GM19324 (cell line): ENCODE measurements around the gene GALR2.

Experiments
- ATAC-seq: cut with Tn5 transposase; IDR thresholded peaks from one replicate; pipeline ENCODE4 v1.9.1; 2021; ENCODE audit warnings: mild to moderate bottlenecking, moderate library complexity; ENCODE audit not compliant: unreplicated experiment, low FRiP score

The GALR2 gene

GRCh38 chr17:76078860-76079534 is 4.4 kb downstream of the GALR2 start, which contains the start of gene ZACN:
TSS of gene ZACN (plus strand) at chr17:76079182. CDS start at chr17:76079265, 83 bp downstream.
- no peak for ATAC-seq

- no peak for ATAC-seq
Measured at GRCh38 chr17:76079535-76079955, 5.0 kb downstream of the GALR2 start.

GRCh38 chr17:76079956-76080767 is 5.6 kb downstream of the GALR2 start:
- no peak for ATAC-seq

GRCh38 chr17:76080768-76081287 is 6.2 kb downstream of the GALR2 start:
- no peak for ATAC-seq

DNA sequence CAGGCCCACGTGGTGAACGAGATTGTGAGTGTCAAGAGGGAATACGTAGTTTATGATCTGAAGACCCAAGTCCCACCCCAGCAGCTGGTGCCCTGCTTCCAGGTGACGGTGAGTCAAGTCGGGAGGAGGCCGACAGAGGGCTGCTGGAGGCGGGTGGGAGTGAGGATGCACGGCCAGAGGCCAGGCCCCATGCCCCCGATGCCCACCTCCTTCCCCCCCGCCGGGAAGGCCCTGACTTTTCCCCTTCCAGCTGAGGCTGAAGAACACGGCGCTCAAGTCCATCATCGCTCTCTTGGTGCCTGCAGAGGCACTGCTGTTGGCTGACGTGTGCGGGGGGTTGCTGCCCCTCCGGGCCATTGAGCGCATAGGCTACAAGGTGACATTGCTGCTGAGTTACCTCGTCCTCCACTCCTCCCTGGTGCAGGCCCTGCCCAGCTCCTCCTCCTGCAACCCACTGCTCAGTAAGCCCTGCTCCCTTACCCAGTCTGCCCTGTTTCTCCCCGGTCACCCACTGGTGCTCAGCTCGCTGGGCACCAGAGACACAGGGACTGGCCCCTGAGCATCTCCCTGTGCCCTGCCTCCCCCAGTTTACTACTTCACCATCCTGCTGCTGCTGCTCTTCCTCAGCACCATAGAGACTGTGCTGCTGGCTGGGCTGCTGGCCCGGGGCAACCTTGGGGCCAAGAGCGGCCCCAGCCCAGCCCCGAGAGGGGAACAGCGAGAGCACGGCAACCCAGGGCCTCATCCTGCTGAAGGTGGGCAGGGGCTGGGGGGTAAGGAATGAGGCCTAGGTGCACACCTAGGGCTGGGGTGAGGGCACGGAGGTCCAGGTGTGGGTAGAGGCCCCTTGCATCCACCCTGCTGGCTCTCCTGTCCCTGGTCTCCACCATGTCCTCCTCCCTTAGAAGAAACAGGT is 7.0 kb downstream of the GALR2 start:
- no peak for ATAC-seq

DNA sequence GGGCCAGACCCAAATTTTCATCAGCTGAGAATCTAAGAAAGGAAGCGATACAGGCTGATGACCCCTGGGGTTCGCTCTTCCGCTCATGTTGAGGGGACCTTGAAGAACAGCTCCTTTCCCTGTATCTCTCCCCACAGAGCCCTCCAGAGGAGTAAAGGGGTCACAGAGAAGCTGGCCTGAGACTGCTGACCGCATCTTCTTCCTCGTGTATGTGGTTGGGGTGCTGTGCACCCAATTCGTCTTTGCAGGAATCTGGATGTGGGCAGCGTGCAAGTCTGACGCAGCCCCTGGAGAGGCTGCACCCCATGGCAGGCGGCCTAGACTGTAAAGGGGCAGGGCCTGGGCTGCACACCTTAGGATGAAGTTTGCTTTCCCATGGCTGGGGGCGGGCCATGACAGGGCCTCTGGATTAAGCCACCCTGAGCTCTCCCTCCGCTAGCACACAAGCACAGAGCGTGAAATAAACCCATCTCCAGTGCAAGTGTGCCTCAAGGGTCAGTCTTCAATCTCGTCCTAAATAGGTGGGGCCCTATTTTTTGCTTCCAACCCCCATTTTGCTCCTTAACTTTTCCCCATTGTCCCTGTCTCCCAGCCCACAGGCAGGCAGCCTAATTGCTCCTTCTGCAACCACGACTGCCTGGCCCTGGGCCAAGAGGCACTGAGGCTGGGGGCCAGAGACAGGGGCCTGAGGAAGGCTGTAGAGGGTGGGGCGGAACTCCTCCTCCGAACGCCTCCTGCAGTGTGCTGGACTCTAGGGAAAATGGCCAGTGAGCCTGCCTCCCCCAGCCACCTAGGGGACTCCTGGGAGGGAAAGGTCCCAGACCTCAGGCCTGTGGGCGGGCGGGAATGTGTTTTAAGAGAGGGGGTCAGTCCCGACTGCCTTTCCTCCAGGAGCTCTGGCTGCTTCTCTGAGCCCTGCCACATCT is 8.0 kb downstream of the GALR2 start:
- ATAC-seq: no peak

GRCh38 chr17:76083536-76084182 is 9.1 kb downstream of the GALR2 start:
- ATAC-seq: no peak

- no peak for ATAC-seq
Measured at GRCh38 chr17:76085066-76085730, 10.6 kb downstream of the GALR2 start.

DNA sequence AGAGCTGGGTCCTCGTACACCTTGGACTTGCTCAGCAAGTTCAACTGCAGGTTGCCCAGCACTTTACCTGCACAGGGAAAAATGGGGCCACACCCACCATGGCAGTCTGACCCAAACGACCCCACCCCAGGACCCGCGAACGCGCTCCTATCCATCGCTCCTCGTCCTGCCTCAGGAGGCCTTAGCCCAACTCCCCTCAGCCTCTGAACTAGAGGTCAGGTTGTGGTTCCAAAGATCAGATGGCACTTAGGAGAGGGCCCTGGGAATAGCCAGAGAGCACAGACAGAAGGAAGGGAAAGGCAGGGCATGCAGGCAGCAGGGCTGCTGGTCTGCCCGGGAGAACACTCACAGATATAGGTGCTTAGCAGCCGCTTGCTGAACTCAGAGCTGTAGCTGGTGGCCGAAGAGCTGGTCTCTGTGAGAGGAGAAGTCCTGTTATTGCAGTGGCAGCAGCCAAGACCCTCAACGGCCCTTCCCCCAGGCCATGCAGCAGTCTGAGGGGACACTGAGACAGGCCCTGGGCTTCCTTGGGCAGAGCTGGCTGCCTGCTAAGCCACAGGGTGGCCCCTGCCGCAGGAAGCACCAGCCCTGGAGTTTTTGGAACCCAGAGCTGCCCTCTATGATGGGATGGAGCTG is 11.3 kb downstream of the GALR2 start:
- ATAC-seq: no peak

DNA sequence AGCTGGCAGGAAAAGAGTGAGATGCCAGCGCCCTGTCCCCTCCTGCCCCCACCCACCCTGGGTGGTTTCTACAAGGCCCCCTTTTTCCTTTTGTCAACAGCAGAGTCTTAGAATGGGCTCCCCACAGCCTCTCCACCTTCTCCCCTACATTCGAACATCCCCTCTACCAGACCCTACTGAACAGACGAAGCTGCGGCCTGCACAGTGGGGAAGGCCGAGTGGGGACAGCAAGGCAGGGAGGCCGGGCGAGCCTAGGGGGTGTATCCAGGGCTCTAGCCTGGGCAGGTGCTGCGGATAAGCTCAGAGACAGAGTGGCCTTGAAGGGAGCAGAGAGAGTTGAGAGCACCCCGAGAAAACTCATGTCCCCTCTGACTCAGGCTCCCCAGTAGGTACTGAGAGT is 11.8 kb downstream of the GALR2 start:
- no peak for ATAC-seq

- no peak for ATAC-seq
Measured at GRCh38 chr17:76087531-76087930, 12.9 kb downstream of the GALR2 start.

DNA sequence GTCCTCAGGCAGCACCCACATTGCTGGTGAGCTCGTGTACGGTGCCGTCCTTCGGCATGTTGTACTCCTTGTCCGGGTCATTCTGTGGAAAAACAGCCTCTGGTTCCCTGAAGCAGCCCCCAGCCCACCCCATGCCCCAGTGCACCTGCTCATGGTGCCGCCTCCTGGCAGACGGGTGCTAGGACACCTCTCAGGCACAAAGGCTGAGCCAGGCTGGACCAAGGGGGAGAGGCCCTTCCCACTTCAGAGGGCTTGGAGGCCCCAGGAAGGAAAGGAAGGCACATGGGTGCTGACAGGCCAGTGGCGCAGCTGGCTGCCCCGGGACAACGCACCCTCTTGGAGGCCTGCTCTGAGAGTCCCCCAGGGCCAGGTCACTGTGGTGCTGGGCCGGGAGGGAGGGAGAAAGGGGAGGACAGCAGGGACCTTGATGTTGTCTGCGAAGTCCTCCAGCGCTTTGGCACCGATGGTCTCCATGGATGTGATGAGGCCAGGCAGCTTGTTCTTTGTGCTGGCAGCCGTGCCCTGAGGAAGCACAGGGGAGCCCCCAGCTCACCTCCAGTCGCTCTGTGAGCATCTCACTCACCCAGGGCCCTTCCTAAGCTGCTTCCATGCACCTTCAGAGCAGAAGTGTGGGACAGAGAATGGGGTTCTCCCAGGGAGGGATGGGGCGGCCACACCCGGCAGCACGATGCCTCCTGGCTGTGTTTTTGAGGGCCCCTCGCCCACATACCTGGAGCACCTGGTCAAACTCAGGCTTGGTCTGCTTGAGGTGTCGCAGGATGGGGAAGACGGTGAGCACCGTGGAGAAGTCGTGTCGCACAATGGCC is 13.7 kb downstream of the GALR2 start:
- no peak for ATAC-seq

- no peak for ATAC-seq
Measured at GRCh38 chr17:76088868-76089576, 14.4 kb downstream of the GALR2 start.

DNA sequence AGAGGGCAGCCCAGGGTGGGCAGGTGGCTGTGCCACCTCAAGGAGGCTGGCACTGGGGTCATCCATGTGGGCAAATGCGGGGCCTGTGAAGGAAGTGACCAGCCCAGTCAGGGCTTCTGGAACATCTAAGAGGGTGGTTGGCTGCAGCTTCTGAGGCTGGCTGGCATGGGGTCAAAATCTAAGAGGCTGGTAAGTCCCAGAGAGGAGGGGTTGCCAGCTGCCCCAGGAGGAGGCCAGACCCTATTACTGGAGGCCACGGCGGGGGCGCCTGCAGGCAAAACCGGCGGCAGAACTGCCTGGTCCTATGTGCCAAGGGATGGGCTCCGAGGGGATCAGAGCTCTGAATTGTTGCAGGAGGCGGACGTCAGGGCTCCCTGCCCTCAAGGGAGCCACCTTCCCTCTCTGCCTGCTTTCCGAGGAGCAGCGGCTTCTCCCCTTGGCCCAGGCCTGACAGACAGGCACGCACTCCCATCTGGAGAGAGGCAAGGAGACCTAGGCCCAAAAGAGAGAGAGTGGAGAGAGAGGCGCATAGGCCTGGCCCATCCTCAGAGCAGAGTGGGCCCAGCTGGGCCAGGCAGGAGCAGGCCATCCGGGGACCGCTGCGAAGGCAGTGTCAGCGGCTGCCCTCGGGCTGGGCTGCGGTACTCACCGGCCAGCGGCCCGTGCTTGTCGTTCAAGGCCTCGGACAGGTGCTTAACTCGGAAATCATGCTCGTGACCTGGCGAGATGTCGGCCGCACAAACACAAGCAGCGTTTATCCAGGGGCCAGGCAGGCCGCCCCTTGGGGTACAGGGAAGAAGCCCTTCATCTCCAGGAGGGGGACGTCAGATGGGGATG is 15.3 kb downstream of the GALR2 start:
- no peak for ATAC-seq

DNA sequence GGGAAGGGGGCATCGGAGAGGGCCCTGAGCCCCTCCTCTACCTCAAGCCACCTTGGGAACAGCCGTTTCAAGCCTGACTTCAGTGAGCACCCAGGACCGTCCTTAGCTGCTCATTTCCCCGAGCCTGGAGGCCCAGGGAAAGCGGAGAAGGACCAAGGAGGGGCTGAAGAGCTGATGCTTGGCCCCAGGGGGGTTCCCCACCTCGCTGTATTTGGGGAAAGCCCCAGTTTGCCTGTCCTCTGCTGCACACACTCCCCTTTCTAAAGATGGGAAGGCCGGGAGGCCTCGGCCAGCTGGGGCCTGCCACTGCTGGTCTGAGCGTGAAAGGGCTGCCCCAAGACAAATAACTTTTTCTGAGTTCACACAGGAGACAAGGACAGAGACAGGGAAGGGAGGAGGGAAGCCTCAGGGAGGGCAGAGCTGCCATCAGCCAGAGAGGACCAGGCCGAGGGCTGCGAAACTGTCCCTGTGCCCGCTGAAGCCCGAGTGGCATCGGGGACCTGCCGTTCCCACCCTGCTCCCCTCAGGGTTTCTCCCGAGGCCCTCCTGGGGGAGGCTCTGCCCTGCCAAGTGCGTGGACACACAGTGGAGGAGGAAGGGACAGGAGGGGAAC is 16.0 kb downstream of the GALR2 start:
- ATAC-seq: no peak
